Neuronal stem cell (in vitro differentiated cells): ENCODE data around the gene TAAR6. TPM values are rescaled to one million over a fixed set of nuclear protein-coding genes. Genes with fewer than 3 reads are reported as not detected.
A peak's percentile ranks its signal among the peaks of the same experiment; 100 is the strongest.

Experiments
- DNase-seq: peaks from one replicate; pipeline ENCODE4 v3.0.0-alpha.2; 2013; ENCODE audit warnings: low spot score
- H2AFZ ChIP-seq: one replicate; pipeline ENCODE4 v1.6.1; 2013; ENCODE audit warnings: mild to moderate bottlenecking, low read length, inconsistent platforms
- H2AK5ac ChIP-seq: 2 replicates; pipeline ENCODE4 v1.6.1; 2013; ENCODE audit warnings: low read depth, mild to moderate bottlenecking, inconsistent platforms, low read length, moderate library complexity, mixed read lengths
- H2BK120ac ChIP-seq: 2 replicates; pipeline ENCODE4 v1.6.1; 2013; ENCODE audit warnings: low read depth, mild to moderate bottlenecking, inconsistent platforms, low read length, moderate library complexity, mixed read lengths
- H2BK12ac ChIP-seq: one replicate; pipeline ENCODE4 v1.6.1; 2013; ENCODE audit warnings: low read length, inconsistent platforms
- H2BK15ac ChIP-seq: 2 replicates; pipeline ENCODE4 v1.6.1; 2013; ENCODE audit warnings: mild to moderate bottlenecking, low read length, inconsistent platforms, mixed read lengths
- H2BK5ac ChIP-seq: one replicate; pipeline ENCODE4 v1.6.1; 2013; ENCODE audit warnings: inconsistent platforms, mild to moderate bottlenecking, low read length, moderate library complexity
- H3K14ac ChIP-seq: one replicate; pipeline ENCODE4 v1.6.1; 2013; ENCODE audit warnings: low read length, inconsistent platforms
- H3K18ac ChIP-seq: 2 replicates; pipeline ENCODE4 v1.6.1; 2013; ENCODE audit warnings: low read length, inconsistent platforms
- H3K23ac ChIP-seq: 2 replicates; pipeline ENCODE4 v1.6.1; 2013; ENCODE audit warnings: low read depth, mild to moderate bottlenecking, mixed read lengths, low read length, inconsistent platforms; ENCODE audit not compliant: poor library complexity
- H3K27ac ChIP-seq: replicated peaks from 3 replicates; pipeline ENCODE4 v1.5.1; 2013; ENCODE audit warnings: low read length, inconsistent platforms
- H3K27me3 ChIP-seq, 3 experiments: 2 replicates each; pipeline ENCODE4 v1.6.1; 2013; ENCODE audit warnings: low read length in 3 of 3, mild to moderate bottlenecking in 2 of 3, inconsistent platforms in 1 of 3, low read depth in 1 of 3, mixed read lengths in 1 of 3, moderate library complexity in 1 of 3; ENCODE audit not compliant: control insufficient read depth in 3 of 3, insufficient read depth in 3 of 3
- H3K36me3 ChIP-seq, 2 donors: replicated peaks in 1 of 2; 2 replicates each; pipeline ENCODE4 v1.6.1; 2013; ENCODE audit warnings: low read length in 2 of 2; ENCODE audit not compliant: control insufficient read depth in 2 of 2, insufficient read depth in 2 of 2
- H3K4ac ChIP-seq: 2 replicates; pipeline ENCODE4 v1.6.1; 2013; ENCODE audit warnings: inconsistent platforms, mild to moderate bottlenecking, low read length, moderate library complexity
- H3K4me1 ChIP-seq, 2 donors: 1 replicate in 1 of 2; 2 replicates in 1 of 2; pipeline ENCODE4 v1.6.1; 2013; ENCODE audit warnings: low read length in 2 of 2, low read depth in 1 of 2; ENCODE audit not compliant: control insufficient read depth in 2 of 2, insufficient read depth in 1 of 2
- H3K4me2 ChIP-seq: one replicate; pipeline ENCODE4 v1.6.1; 2013; ENCODE audit warnings: mild to moderate bottlenecking, low read length, inconsistent platforms; ENCODE audit not compliant: insufficient read depth, poor library complexity, severe bottlenecking
- H3K4me3 ChIP-seq, 2 donors: 2 replicates each; pipeline ENCODE4 v1.5.1; 2013; ENCODE audit warnings: low read length in 2 of 2, mild to moderate bottlenecking in 2 of 2, inconsistent platforms in 1 of 2, moderate library complexity in 1 of 2
- H3K79me1 ChIP-seq: one replicate; pipeline ENCODE4 v1.6.1; 2013; ENCODE audit warnings: low read depth, mild to moderate bottlenecking, inconsistent platforms, low read length, moderate library complexity
- H3K9ac ChIP-seq: one replicate; pipeline ENCODE4 v1.6.1; 2013; ENCODE audit warnings: mild to moderate bottlenecking, low read depth, low read length, inconsistent platforms; ENCODE audit not compliant: poor library complexity
- H3K9me3 ChIP-seq, 2 donors: replicated peaks in 1 of 2; 2 replicates each; pipeline versions ENCODE3 to v1.6.1; 2013; ENCODE audit warnings: low read length in 2 of 2, mild to moderate bottlenecking in 2 of 2, inconsistent platforms in 1 of 2, low read depth in 1 of 2, mixed read lengths in 1 of 2, moderate library complexity in 1 of 2; ENCODE audit not compliant: control insufficient read depth in 2 of 2, insufficient read depth in 1 of 2
- H4K8ac ChIP-seq: one replicate; pipeline ENCODE4 v1.6.1; 2013; ENCODE audit warnings: low read depth, mild to moderate bottlenecking, inconsistent platforms, low read length, moderate library complexity
- H4K91ac ChIP-seq: one replicate; pipeline ENCODE4 v1.6.1; 2013; ENCODE audit warnings: low read length, low read depth, mild to moderate bottlenecking, inconsistent platforms; ENCODE audit not compliant: poor library complexity
- WGBS, 2 donors: extraction: QIAGEN DNeasy Blood & Tissue Kit; methylation state at CpG; one replicate each; pipeline ENCODE4 v1.1.7; 2013; ENCODE audit warnings: missing lambda C conversion rate in 2 of 2, mixed read lengths in 1 of 2; ENCODE audit not compliant: insufficient read length in 2 of 2, insufficient replicate concordance in 1 of 2; ENCODE audit errors: extremely low coverage in 2 of 2; 5-methylcytosine and 5-hydroxymethylcytosine counted together
- polyA plus RNA-seq, 2 experiments: library from polyadenylated mRNA; stranded (reverse); fragments of 200-250 nt; gene quantifications; one replicate each; pipeline ENCODE4 v1.2.3, GENCODE V29; 2013

TAAR6 gene
- not detected for polyA plus RNA-seq (2013, experiment 1 of 2)
- not detected for polyA plus RNA-seq (2013, experiment 2 of 2)

- Histone ChIP-seq H3K4ac (no peak within 1 kb of the TSS), H3K18ac (no peak within 1 kb of the TSS), H2AK5ac (no peak within 1 kb of the TSS), H3K4me2 (no peak within 1 kb of the TSS), H4K91ac (no peak within 1 kb of the TSS), H3K14ac (no peak within 1 kb of the TSS), H3K27ac (no peak within 1 kb of the TSS), H2AFZ (peak within 1 kb of the TSS; percentile 54), H3K4me1 (peaks cover 0 to 7% of the 10 kb centered on the region in 2 donors), H2BK5ac (no peak within 1 kb of the TSS), H2BK120ac (no peak within 1 kb of the TSS), H3K23ac (no peak within 1 kb of the TSS), H3K9me3 (no peaks in the 10 kb centered on the region), H2BK12ac (no peak within 1 kb of the TSS), H3K4me3 (no peak within 1 kb of the TSS), H4K8ac (no peak within 1 kb of the TSS), H3K79me1 (no peaks in the 10 kb centered on the region), H3K9ac (no peak within 1 kb of the TSS), H3K27me3 (no peaks in the 10 kb centered on the region), H2BK15ac (no peak within 1 kb of the TSS), H3K36me3 (no peaks in the 10 kb centered on the region)
- DNase-seq = no peak
- WGBS, 2 donors = no CpG with 5 or more reads among the region's 15 CpGs
Measured at GRCh38 chr6:132570221-132570777, at the start of gene TAAR6. Gene TAAR6 (plus strand): TSS chr6:132570322. CDS start chr6:132570322, 0 bp downstream.

DNA sequence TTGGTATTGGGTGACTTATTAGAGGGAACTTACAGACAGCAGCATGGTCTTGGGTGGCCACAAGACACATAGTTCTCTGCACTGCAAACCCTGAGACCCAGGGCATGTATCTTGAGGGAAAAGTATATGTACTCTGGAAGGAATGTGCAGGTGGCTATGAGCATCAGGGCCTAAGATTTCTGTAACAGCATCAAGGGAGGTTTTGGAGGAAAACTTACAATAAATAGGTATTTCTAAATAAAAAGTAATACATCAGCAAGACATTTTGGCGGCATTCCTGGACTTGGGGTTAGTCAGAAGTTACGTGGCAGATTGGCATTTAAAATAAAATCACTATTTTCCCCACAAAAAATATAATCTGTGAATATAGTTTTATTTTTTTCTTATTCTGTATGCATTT is 49.2 kb upstream of the TAAR6 start:
- Histone ChIP-seq H3K79me1 (no peaks in the 10 kb centered on the region), H3K23ac (no peak overlapping the region), H4K8ac (no peak overlapping the region), H2BK15ac (no peak overlapping the region), H3K4me2 (no peak overlapping the region), H3K4me3 (no peak overlapping the region), H4K91ac (no peak overlapping the region), H3K9ac (no peak overlapping the region), H3K18ac (no peak overlapping the region), H3K27me3 (peaks cover 0 to 20% (median 0%) of the 10 kb centered on the region in 3 experiments), H2AFZ (no peak overlapping the region), H2AK5ac (no peak overlapping the region), H2BK12ac (no peak overlapping the region), H3K4me1 (peaks cover 0 to 3% of the 10 kb centered on the region in 2 donors), H3K4ac (no peak overlapping the region), H3K9me3 (no peaks in the 10 kb centered on the region), H3K14ac (no peak overlapping the region), H2BK120ac (no peak overlapping the region), H3K27ac (no peak overlapping the region), H3K36me3 (no peaks in the 10 kb centered on the region), H2BK5ac (no peak overlapping the region)
- WGBS, 2 donors = no CpG with 5 or more reads among the region's 2 CpGs
- no peak for DNase-seq

GRCh38 chr6:132524646-132525045 is 45.5 kb upstream of the TAAR6 start:
- Histone ChIP-seq H3K36me3 (no peaks in the 10 kb centered on the region), H3K4me3 (no peak overlapping the region), H3K79me1 (no peaks in the 10 kb centered on the region), H3K27ac (no peak overlapping the region), H3K4me1 (peaks cover 0 to 11% of the 10 kb centered on the region in 2 donors), H2BK15ac (no peak overlapping the region), H2AFZ (no peak overlapping the region), H3K9me3 (no peaks in the 10 kb centered on the region), H4K8ac (no peak overlapping the region), H2BK12ac (peak overlapping the region; percentile 51), H2BK5ac (no peak overlapping the region), H3K18ac (no peak overlapping the region), H4K91ac (no peak overlapping the region), H2AK5ac (no peak overlapping the region), H3K9ac (no peak overlapping the region), H2BK120ac (no peak overlapping the region), H3K23ac (no peak overlapping the region), H3K4me2 (no peak overlapping the region), H3K4ac (no peak overlapping the region), H3K27me3 (peaks cover 0 to 23% (median 0%) of the 10 kb centered on the region in 3 experiments), H3K14ac (no peak overlapping the region)
- no CpG with 5 or more reads among the region's 5 CpGs for WGBS, 2 donors
- no peak for DNase-seq

- H3K14ac ChIP-seq = no peak overlapping the region
- no peak overlapping the region for H3K4ac ChIP-seq
- H3K79me1 ChIP-seq = no peaks in the 10 kb centered on the region
- no peak overlapping the region for H2BK120ac ChIP-seq
- peaks cover 0 to 23% (median 0%) of the 10 kb centered on the region in 3 experiments for H3K27me3 ChIP-seq
- no peak overlapping the region for H4K8ac ChIP-seq
- H2AFZ ChIP-seq = peak overlapping the region; percentile 53
- no peaks in the 10 kb centered on the region for H3K9me3 ChIP-seq
- H3K36me3 ChIP-seq = no peaks in the 10 kb centered on the region
- no CpG with 5 or more reads among the region's 4 CpGs for WGBS, 2 donors
- no peak overlapping the region for H2BK5ac ChIP-seq
- H3K23ac ChIP-seq = no peak overlapping the region
- peak overlapping the region; percentile 38 for H3K4me2 ChIP-seq
- DNase-seq = peak; percentile 59
- no peak overlapping the region for H3K4me3 ChIP-seq
- no peak overlapping the region for H4K91ac ChIP-seq
- H2BK12ac ChIP-seq = no peak overlapping the region
- H3K18ac ChIP-seq = no peak overlapping the region
- H3K27ac ChIP-seq = peak overlapping the region; percentile 55
- H3K4me1 ChIP-seq = peaks cover 0 to 11% of the 10 kb centered on the region in 2 donors
- no peak overlapping the region for H2BK15ac ChIP-seq
- no peak overlapping the region for H2AK5ac ChIP-seq
- H3K9ac ChIP-seq = no peak overlapping the region
Measured at GRCh38 chr6:132525866-132526265, 44.3 kb upstream of the TAAR6 start.
